ENCODE measurements around the gene SLFN5.
"Not testable (repeated sequence)": the region's sequence is repeated elsewhere in the genome, so short reads cannot be mapped to it uniquely, and the experiment has no call there.

Gene SLFN5

DNA sequence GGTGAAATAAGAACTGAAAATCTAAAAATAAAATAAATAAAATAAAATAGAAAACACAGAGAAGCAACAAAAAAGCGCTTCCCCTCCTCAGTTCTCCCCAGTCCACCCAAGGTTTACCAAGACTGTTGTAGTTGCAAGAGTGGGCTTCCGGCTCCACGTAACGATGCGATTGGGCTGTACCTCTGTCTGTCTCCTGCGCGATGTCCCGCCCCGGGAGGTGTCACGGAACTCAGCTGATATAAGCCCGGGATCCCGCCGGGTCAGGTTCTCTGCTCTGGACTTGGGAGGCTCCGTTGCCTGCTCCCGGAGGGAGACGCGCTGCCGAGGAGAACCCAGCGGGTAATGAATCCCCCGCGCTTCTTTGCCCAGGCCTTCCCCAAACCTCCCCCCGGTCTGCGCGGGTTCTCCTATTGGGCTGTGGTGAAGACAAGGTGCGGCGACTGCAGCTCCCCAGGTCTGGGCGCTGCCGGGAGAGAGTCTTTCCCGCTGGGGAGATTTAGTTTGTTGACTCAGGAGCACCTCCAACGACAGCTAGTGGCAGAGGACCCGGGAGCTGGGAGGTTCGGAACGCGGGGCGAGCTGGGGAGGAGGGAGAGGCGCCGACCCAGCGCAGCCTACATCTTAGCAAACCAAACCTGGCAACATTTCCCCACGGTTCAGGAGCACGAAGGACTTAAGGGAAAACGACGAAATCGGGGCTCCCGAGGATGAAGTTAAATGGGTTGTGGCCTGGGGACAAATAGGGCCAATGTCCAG is at the start of gene SLFN5:
Gene SLFN5, plus strand, starts transcription at position 268 of the 756 bp plus-strand sequence. CDS start 15,619 bp downstream, outside the sequence.
- intact Hi-C loops (cut with DNase I): no loop called here
- DNase-seq: peak; percentile 81 to 98 (median 88)

DNA sequence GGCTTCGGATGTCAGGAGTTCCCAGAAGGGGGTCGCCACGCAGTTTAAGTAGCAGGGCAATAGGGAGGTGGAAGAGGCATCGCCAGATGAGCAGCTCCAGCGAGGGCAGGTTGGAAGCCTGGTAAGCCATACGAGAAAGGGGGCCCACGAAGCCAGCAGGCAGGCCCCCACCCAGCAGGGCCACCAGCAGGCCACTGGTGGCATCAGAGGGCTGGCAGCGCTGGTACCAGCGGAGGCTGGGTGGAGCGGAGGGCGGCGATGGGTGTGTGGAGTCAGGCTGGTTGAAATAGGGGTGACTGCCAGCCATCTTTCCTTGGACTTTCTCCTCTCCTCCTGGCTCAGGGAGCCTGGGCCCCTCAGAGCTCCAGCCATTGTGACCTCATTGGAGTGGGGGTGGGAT is 48.9 kb upstream of the SLFN5 start, which contains the start of gene SLC35G3:
Gene SLC35G3, minus strand, starts transcription at position 393 of the 400 bp plus-strand sequence. Its CDS starts 86 bp downstream, at position 307.
- DNase-seq; intact Hi-C loops (cut with DNase I): not testable (repeated sequence)

- intact Hi-C loops (cut with DNase I); DNase-seq: not testable (repeated sequence)
These were observed 47.8 kb upstream of the SLFN5 start for GRCh38 chr17:35195062-35195461.

DNA sequence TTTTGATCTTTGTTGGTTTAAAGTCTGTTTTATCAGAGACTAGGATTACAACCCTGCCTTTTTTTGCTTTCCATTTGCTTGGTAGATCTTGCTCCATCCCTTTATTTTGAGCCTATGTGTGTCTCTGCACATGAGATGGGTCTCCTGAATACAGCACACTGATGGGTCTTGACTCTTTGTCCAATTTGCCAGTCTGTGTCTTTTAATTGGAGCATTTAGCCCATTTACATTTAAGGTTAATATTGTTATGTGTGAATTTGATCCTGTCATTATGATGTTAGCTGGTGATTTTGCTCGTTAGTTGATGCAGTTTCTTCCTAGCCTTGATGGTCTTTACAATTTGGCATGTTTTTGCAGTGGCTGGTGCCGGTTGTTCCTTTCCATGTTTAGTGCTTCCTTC is 40.3 kb upstream of the SLFN5 start:
- DNase-seq; intact Hi-C loops (cut with DNase I): not testable (repeated sequence)

DNA sequence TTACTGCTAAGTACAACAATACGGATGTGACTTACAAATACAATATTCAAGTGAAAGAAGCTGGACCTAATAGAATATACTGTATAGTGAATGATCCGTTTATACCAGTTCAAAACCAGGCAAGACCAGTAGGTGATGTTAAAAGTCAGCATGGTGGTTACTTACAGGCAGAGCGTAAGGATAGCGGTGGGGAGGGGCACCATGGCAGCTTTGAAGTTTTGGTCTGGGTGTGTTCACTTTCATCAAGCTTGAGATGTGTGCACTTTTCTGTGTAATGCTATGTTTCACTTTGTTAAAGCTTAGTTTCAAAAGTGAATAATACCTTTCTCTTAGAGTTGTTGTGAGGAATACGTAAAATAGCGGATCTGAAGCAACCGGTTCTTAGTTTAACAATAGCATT is 32.1 kb upstream of the SLFN5 start:
- intact Hi-C loops (cut with DNase I): no loop called here

GRCh38 chr17:35212668-35213067 is 30.2 kb upstream of the SLFN5 start:
- intact Hi-C loops (cut with DNase I): no loop called here
- DNase-seq: no peak

More for the DNA sequence above, 32.1 kb upstream of the SLFN5 start:
- DNase-seq: no peak

- no peak for DNase-seq
- intact Hi-C loops (cut with DNase I): no loop called here
These were observed 29.4 kb upstream of the SLFN5 start for GRCh38 chr17:35213412-35213940.

DNA sequence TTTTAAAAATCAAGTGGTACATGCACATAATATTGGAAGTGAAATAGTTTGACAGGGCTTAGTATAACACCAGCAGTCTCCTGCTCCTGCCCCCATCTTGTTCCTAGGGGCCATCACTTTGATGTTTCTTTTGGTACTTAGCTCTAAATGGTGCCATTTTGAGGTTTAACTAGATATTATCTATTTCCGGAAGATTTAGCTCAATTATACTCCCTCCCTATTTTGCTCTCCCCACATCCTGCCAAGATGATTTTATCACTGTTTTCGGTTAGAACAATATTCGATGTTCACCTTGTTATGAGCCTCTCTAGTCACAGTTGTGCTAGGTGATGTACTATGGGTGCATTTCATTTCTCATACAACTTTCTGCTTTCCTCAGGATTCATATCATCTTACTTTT is 28.7 kb upstream of the SLFN5 start:
- intact Hi-C loops (cut with DNase I): no loop called here
- no peak for DNase-seq

GRCh38 chr17:35214631-35215273 is 28.1 kb upstream of the SLFN5 start:
- no peak for DNase-seq
- intact Hi-C loops (cut with DNase I): no loop called here

DNA sequence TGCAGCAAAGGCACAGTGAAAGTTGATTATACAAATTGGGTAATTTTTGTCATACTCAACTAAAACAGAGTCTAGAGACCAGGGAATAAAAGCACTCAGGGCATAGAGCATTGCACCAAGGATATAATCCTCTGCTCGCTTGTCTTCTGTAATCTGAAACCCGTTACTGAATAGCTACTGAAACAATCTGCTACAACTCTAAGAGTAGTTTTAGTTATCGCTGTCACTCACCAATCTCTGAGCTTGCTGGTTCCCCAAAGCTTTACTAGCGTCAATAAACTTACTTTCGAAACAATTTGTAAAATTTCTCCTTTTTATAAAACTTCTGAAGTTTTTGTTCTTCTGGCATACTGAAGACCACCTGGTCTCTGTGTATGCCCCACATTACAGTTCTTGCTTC is 25.8 kb upstream of the SLFN5 start:
- intact Hi-C loops (cut with DNase I): no loop called here
- DNase-seq: no peak

GRCh38 chr17:35218915-35219314 is 24.0 kb upstream of the SLFN5 start:
- DNase-seq: no peak
- intact Hi-C loops (cut with DNase I): no loop called here

- intact Hi-C loops (cut with DNase I): no loop called here
- no peak for DNase-seq
These were observed 20.4 kb upstream of the SLFN5 start for GRCh38 chr17:35222452-35222851.

GRCh38 chr17:35224436-35224835 is 18.4 kb upstream of the SLFN5 start:
- no peak for DNase-seq
- intact Hi-C loops (cut with DNase I): no loop called here

DNA sequence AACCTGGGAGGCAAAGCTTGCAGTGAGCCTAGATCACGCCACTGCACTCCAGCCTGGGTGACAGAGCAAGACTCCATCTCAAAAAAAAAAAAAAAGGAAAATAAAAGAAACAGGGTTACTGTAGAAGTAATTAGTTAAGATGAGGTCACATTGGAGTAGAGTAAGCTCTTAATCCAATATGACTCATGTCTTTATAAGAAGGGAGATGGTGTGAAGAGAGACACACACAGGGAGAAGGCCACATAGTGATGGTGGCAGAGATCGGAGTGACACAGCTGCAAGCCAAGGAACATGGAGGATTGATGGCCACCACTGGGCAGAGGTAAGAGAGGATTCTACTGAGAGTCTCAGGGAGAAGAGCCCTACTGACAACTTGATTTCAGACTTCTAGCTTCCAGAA is 15.3 kb upstream of the SLFN5 start:
- no peak for DNase-seq
- intact Hi-C loops (cut with DNase I): no loop called here

DNA sequence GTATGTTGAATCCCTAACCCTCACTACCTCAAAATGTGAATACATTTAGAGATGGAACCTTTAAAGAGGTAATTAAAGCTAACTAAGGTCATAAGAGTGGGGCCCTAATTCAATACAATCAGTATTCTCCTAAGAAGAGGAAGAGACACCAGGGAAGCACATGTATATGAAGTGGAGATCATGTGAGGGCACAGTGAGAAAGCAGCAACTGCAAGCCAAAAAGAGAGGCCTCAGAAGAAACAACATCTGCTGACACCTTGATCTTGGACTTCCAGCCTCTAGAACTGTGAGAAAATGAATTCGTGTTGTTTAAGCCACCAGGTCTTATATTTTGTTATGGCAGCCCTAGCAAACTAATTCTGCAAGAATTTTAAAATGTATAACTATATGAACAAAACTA is 13.2 kb upstream of the SLFN5 start:
- intact Hi-C loops (cut with DNase I): no loop called here
- DNase-seq: no peak

- DNase-seq; intact Hi-C loops (cut with DNase I): not testable (repeated sequence)
These were observed 8.6 kb upstream of the SLFN5 start for GRCh38 chr17:35234315-35234714.

- DNase-seq: no peak
- intact Hi-C loops (cut with DNase I): no loop called here
These were observed 7.6 kb upstream of the SLFN5 start for GRCh38 chr17:35235289-35235688.

- intact Hi-C loops (cut with DNase I): no loop called here
- DNase-seq: no peak
These were observed 7.0 kb upstream of the SLFN5 start for GRCh38 chr17:35235917-35236316.

- intact Hi-C loops (cut with DNase I): no loop called here
These were observed 6.1 kb upstream of the SLFN5 start for GRCh38 chr17:35236821-35237220.

DNA sequence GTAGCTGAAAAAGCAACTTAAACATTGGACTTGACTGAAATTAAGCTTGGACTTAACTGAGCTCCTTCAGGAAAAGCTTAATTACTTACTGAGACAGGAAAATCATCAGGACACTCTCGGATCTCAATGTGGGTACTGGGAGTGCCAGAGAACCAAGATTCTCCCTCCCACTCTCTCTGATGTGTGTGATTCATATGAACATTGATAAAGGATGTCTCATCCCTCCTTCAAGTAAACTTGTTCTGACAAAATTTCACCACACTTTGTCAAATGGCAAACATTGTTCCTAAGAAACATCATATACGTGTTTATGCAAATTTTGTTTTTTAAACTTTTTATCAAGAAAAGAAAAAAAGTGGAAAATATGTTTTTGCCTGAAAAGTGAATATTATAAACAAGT is 4.1 kb upstream of the SLFN5 start:
- no peak for DNase-seq
- intact Hi-C loops (cut with DNase I): no loop called here

More at GRCh38 chr17:35236821-35237220, 6.1 kb upstream of the SLFN5 start:
- DNase-seq: no peak

DNA sequence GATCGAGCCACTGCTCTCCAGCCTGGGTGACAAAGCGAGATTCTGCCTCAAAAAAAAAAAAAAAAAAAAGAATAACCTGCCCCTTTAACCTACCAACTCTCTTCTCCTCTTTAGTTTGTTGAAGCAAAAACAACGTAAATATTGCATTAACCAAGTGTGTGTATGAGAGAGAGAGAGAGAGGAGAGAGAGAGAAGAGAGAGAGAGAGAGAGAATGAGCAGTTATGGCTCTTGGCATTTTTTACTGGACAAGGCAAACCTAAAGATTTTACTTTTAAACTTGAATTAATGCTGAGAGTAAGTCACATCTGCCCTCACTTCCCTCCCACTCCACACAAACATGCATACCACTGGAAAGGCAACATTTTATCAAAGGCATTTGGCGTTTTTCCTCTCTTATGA is 3.0 kb upstream of the SLFN5 start:
- no peak for DNase-seq
- intact Hi-C loops (cut with DNase I): no loop called here

GRCh38 chr17:35240861-35241260 is 2.0 kb upstream of the SLFN5 start:
- intact Hi-C loops (cut with DNase I): no loop called here
- DNase-seq: no peak

Measured in posterior cingulate gyrus (tissue), 11 donors.